ENCODE measurements around the gene LDLRAD4.

LDLRAD4 gene

GRCh38 chr18:13621446-13621849 is 402.9 kb downstream of the LDLRAD4 start:
- no peak for TF ChIP-seq CTCF (IDR thresholded peaks at IDR 0.05; ENCODE audit: low read depth, low read length)
- no peak for DNase-seq (ENCODE audit: low read depth in 2 of 2)
- no peak overlapping the region for H3K4me3 ChIP-seq (replicated peaks in 1 of 2; ENCODE audit: low read depth in 2 of 2, low read length in 2 of 2)

- no peak for TF ChIP-seq CTCF (IDR thresholded peaks at IDR 0.05; ENCODE audit: low read depth, low read length)
- H3K4me3 ChIP-seq (replicated peaks in 1 of 2; ENCODE audit: low read depth in 2 of 2, low read length in 2 of 2), result no peak overlapping the region
- no peak for DNase-seq (ENCODE audit: low read depth in 2 of 2)
These were observed 403.5 kb downstream of the LDLRAD4 start for GRCh38 chr18:13621886-13622619.

GRCh38 chr18:13622751-13623150 is 404.2 kb downstream of the LDLRAD4 start:
- no peak for DNase-seq (ENCODE audit: low read depth in 2 of 2)
- H3K4me3 ChIP-seq (replicated peaks in 1 of 2; ENCODE audit: low read depth in 2 of 2, low read length in 2 of 2), result no peak overlapping the region
- no peak for TF ChIP-seq CTCF (IDR thresholded peaks at IDR 0.05; ENCODE audit: low read depth, low read length)

GRCh38 chr18:13623348-13623747 is 404.8 kb downstream of the LDLRAD4 start:
- H3K4me3 ChIP-seq (replicated peaks in 1 of 2; ENCODE audit: low read depth in 2 of 2, low read length in 2 of 2), result no peak overlapping the region
- DNase-seq (ENCODE audit: low read depth in 2 of 2), result no peak
- TF ChIP-seq CTCF (IDR thresholded peaks at IDR 0.05; ENCODE audit: low read depth, low read length), result no peak

- DNase-seq (ENCODE audit: low read depth in 2 of 2), result no peak
- H3K4me3 ChIP-seq (replicated peaks in 1 of 2; ENCODE audit: low read depth in 2 of 2, low read length in 2 of 2), result no peak overlapping the region
- TF ChIP-seq CTCF (IDR thresholded peaks at IDR 0.05; ENCODE audit: low read depth, low read length), result no peak
These were observed 405.3 kb downstream of the LDLRAD4 start for GRCh38 chr18:13623871-13624270.

GRCh38 chr18:13624563-13625237 is 406.1 kb downstream of the LDLRAD4 start:
- DNase-seq (ENCODE audit: low read depth in 2 of 2), result no peak
- no peak overlapping the region for H3K4me3 ChIP-seq (replicated peaks in 1 of 2; ENCODE audit: low read depth in 2 of 2, low read length in 2 of 2)
- TF ChIP-seq CTCF (IDR thresholded peaks at IDR 0.05; ENCODE audit: low read depth, low read length), result no peak
